ENCODE data around the gene NHLRC4. TPM values are rescaled to one million over a fixed set of nuclear protein-coding genes. Genes with fewer than 3 reads are reported as not detected.

NHLRC4 gene
- polyA plus RNA-seq, 1 of the 3 experiments (the other 2 are of a cell fraction): 0.69 TPM

DNA sequence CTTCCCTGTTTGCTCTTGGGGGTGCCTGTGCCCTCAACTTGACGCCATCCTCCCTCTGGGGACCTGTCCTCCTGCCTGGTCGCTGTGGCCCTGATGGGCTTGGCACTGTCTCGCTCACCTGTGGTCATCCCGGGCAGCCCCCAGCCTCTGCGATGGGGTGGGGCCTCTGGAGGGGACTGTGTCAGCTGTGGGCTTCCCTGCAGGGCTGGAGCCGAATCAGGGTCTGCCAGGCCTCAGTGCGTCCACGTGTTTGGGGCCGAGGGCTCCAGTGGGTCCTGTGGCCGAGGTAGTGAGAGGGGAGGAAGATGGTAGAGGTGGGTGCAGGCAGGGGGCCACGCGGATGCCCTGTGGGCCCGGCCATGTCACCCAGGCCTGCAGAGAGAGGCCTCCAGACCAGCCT is 11.0 kb downstream of the NHLRC4 start:
- Histone ChIP-seq H3K4me3 (ENCODE audit: low read depth in 2 of 2, low read length in 1 of 2) (no peak overlapping the region), H3K4me2 (no peak overlapping the region), H3K79me2 (ENCODE audit: insufficient read depth) (no peaks in the 10 kb centered on the region), H3K9ac (no peak overlapping the region), H3F3A (replicated peaks; ENCODE audit: insufficient read depth) (no peaks in the 10 kb centered on the region), H3K36me3 (replicated peaks in 1 of 2; ENCODE audit: control insufficient read depth in 1 of 2, insufficient read depth in 2 of 2, low read length in 1 of 2) (peaks cover 0 to 43% of the 10 kb centered on the region in 2 experiments), H3K27me3 (ENCODE audit: insufficient read depth) (no peaks in the 10 kb centered on the region), H4K20me1 (ENCODE audit: insufficient read depth) (no peaks in the 10 kb centered on the region), H3K4me1 (ENCODE audit: control insufficient read depth in 1 of 2, insufficient read depth in 2 of 2, low read depth in 1 of 2, low read length in 1 of 2) (no peaks in the 10 kb centered on the region; a peak in 1 of 4 replicates), H3K9me3 (no peaks in the 10 kb centered on the region), H2AFZ (ENCODE audit: low read depth) (no peak overlapping the region), H3K27ac (ENCODE audit: low read depth in 2 of 2, low read length in 1 of 2) (no peak overlapping the region), H3K9me2 (no peaks in the 10 kb centered on the region)
- DNase-seq: no peak
- no peak for TF ChIP-seq CHD2 (IDR thresholded peaks at IDR 0.05; ENCODE audit: low read length, partially characterized antibody)
- TF ChIP-seq EZH2phosphoT487 (IDR thresholded peaks at IDR 0.05; ENCODE audit: borderline replicate concordance, low read depth): no peak
- no peak for TF ChIP-seq RFX5 (IDR thresholded peaks at IDR 0.05; ENCODE audit: low read length)
- TF ChIP-seq, protein P1, sequence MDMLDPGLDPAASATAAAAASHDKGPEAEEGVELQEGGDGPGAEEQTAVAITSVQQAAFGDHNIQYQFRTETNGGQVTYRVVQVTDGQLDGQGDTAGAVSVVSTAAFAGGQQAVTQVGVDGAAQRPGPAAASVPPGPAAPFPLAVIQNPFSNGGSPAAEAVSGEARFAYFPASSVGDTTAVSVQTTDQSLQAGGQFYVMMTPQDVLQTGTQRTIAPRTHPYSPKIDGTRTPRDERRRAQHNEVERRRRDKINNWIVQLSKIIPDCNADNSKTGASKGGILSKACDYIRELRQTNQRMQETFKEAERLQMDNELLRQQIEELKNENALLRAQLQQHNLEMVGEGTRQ (IDR thresholded peaks at IDR 0.05; ENCODE audit: borderline replicate concordance, low read depth, low read length): no peak
- TF ChIP-seq, protein P2, sequence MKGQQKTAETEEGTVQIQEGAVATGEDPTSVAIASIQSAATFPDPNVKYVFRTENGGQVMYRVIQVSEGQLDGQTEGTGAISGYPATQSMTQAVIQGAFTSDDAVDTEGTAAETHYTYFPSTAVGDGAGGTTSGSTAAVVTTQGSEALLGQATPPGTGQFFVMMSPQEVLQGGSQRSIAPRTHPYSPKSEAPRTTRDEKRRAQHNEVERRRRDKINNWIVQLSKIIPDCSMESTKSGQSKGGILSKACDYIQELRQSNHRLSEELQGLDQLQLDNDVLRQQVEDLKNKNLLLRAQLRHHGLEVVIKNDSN (IDR thresholded peaks at IDR 0.05; ENCODE audit: borderline replicate concordance, low read depth): no peak
- no peak for TF ChIP-seq GATA2 (CRISPR knock-in tag; IDR thresholded peaks at IDR 0.05)
- no peak for TF ChIP-seq JUND (IDR thresholded peaks at IDR 0.05)
- TF ChIP-seq, protein P3, sequence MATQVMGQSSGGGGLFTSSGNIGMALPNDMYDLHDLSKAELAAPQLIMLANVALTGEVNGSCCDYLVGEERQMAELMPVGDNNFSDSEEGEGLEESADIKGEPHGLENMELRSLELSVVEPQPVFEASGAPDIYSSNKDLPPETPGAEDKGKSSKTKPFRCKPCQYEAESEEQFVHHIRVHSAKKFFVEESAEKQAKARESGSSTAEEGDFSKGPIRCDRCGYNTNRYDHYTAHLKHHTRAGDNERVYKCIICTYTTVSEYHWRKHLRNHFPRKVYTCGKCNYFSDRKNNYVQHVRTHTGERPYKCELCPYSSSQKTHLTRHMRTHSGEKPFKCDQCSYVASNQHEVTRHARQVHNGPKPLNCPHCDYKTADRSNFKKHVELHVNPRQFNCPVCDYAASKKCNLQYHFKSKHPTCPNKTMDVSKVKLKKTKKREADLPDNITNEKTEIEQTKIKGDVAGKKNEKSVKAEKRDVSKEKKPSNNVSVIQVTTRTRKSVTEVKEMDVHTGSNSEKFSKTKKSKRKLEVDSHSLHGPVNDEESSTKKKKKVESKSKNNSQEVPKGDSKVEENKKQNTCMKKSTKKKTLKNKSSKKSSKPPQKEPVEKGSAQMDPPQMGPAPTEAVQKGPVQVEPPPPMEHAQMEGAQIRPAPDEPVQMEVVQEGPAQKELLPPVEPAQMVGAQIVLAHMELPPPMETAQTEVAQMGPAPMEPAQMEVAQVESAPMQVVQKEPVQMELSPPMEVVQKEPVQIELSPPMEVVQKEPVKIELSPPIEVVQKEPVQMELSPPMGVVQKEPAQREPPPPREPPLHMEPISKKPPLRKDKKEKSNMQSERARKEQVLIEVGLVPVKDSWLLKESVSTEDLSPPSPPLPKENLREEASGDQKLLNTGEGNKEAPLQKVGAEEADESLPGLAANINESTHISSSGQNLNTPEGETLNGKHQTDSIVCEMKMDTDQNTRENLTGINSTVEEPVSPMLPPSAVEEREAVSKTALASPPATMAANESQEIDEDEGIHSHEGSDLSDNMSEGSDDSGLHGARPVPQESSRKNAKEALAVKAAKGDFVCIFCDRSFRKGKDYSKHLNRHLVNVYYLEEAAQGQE (IDR thresholded peaks at IDR 0.05; ENCODE audit: low read depth, low read length): no peak
- no peak for TF ChIP-seq NRF1 (IDR thresholded peaks at IDR 0.05; ENCODE audit: low read depth, low read length)
- TF ChIP-seq TCF12 (IDR thresholded peaks at IDR 0.05): no peak
- no peak for TF ChIP-seq SIN3A (IDR thresholded peaks at IDR 0.05; ENCODE audit: borderline replicate concordance, low read depth, low read length)
- TF ChIP-seq MXI1 (IDR thresholded peaks at IDR 0.05; ENCODE audit: low read depth, low read length): no peak
- WGBS (ENCODE audit: low lambda C conversion rate): 91% methylated on average over 7 of the region's 13 CpGs
- ChIA-PET CTCF (interaction anchor here (1.2 kb wide), 1 partner anchor 32 kb away, joined by 3 read pairs; no protein-coding TSS in a partner anchor), POLR2A (no interaction called here)
